Activated B cell treated with CpG ODN at 0.5 μM for 24 hours (primary cell): ENCODE results near the gene P4HB. TPM values are rescaled to one million over a fixed set of nuclear protein-coding genes. Genes with fewer than 3 reads are reported as not detected.

Experiments
- ATAC-seq: fragments of 200-7000 bp; cut with Tn5 transposase; one replicate; pipeline ENCODE4 v1.10.0; 2021; ENCODE audit warnings: low read depth, mild to moderate bottlenecking, moderate library complexity
- CTCF ChIA-PET: fragments of 350-600 bp; sonication (Branson Sonifier 250); formaldehyde crosslinking; loops from one replicate; lab custom pipeline; 2021; ENCODE audit warnings: antibody characterized with exemption; lab: Charles Lee
- POLR2A ChIA-PET: fragments of 350-600 bp; sonication (Branson Sonifier 250); formaldehyde crosslinking; loops from one replicate; lab custom pipeline; 2021; ENCODE audit warnings: antibody characterized with exemption; lab: Charles Lee
- DNase-seq: peaks from one replicate; pipeline ENCODE4 v3.0.0; 2022
- H3K27ac Mint-ChIP-seq: one replicate; pipeline ENCODE4 v1.8.0; 2020; ENCODE audit warnings: mixed read lengths
- H3K27me3 Mint-ChIP-seq: one replicate; pipeline ENCODE4 v1.8.0; 2021; ENCODE audit warnings: mixed read lengths
- H3K36me3 Mint-ChIP-seq: one replicate; pipeline ENCODE4 v1.8.0; 2021; ENCODE audit warnings: low read depth, mixed read lengths
- H3K4me1 Mint-ChIP-seq: one replicate; pipeline ENCODE4 v1.8.0; 2021; ENCODE audit warnings: mixed read lengths
- H3K4me3 Mint-ChIP-seq: one replicate; pipeline ENCODE4 v1.8.0; 2020; ENCODE audit warnings: mild to moderate bottlenecking, mixed read lengths
- H3K9me3 Mint-ChIP-seq: one replicate; pipeline ENCODE4 v1.8.0; 2020; ENCODE audit warnings: mixed read lengths
- intact Hi-C: fragments of 100-400 bp; cut with micrococcal nuclease; formaldehyde crosslinking; loops from one replicate; pipeline ENCODE4 v1.15.1; 2024
- total RNA-seq: library from RNA; stranded (reverse); gene quantifications from 2 replicates; pipeline ENCODE4 v1.2.3, GENCODE V29; 2022
- TF ChIP-seq, protein P1 (sequence below): fragments of 200-600 bp; IDR thresholded peaks from one replicate; pipeline ENCODE4 v1.8.0; 2022; ENCODE audit warnings: antibody characterized with exemption, mild to moderate bottlenecking

P4HB gene
- total RNA-seq, 1 donor from 2014 or later, result 225 TPM

DNA sequence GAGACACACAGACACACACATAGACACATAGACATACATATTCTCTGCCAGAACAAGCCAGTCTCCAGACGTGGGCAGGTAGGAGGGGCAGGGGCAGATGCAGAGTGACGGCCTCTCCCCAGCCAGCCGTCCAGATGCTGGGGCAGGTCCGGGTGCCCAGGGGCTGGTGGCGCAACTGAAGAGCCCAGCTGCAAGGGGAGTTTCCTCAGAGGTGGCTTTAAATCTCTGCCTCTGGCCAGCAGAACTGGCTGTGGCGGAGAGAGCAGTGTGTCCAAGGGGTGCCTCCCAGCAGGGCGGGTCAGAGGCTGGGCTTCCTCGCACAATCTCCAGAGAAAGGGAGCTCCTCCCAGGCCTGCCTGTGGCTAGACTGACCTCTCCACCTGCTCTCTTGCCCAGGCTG lies 65.8 kb downstream of the P4HB start:
- H3K9me3 Mint-ChIP-seq, result no peaks in the 10 kb centered on the region
- ATAC-seq, result no peak
- no peak overlapping the region for H3K4me3 Mint-ChIP-seq
- H3K27ac Mint-ChIP-seq, result no peak overlapping the region
- DNase-seq, result no peak
- TF ChIP-seq, protein P1, sequence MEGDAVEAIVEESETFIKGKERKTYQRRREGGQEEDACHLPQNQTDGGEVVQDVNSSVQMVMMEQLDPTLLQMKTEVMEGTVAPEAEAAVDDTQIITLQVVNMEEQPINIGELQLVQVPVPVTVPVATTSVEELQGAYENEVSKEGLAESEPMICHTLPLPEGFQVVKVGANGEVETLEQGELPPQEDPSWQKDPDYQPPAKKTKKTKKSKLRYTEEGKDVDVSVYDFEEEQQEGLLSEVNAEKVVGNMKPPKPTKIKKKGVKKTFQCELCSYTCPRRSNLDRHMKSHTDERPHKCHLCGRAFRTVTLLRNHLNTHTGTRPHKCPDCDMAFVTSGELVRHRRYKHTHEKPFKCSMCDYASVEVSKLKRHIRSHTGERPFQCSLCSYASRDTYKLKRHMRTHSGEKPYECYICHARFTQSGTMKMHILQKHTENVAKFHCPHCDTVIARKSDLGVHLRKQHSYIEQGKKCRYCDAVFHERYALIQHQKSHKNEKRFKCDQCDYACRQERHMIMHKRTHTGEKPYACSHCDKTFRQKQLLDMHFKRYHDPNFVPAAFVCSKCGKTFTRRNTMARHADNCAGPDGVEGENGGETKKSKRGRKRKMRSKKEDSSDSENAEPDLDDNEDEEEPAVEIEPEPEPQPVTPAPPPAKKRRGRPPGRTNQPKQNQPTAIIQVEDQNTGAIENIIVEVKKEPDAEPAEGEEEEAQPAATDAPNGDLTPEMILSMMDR, result no peak
- no peaks in the 10 kb centered on the region for H3K36me3 Mint-ChIP-seq
- intact Hi-C loops, result no loop called here
- H3K27me3 Mint-ChIP-seq, result no peaks in the 10 kb centered on the region
- no peaks in the 10 kb centered on the region for H3K4me1 Mint-ChIP-seq
- ChIA-PET CTCF (no interaction called here), POLR2A (no interaction called here)

DNA sequence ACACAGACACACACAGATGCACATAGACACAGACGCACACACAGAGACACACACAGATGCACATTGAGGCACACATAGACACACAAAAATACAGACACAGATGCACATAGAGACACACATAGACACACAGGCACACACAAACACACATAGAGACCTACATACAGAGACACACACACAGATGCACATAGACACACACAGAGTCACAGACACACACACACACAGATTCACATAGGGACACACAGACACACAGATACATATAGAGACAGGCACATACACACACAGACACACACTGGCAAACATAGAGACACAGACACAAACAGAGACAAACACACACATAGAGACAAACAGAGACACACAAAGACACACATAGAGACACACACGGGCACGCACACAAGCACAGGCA lies 66.3 kb downstream of the P4HB start:
- Mint-ChIP-seq H3K27me3 (no peaks in the 10 kb centered on the region), H3K27ac (no peak overlapping the region), H3K9me3 (no peaks in the 10 kb centered on the region), H3K4me1 (no peaks in the 10 kb centered on the region), H3K4me3 (no peak overlapping the region), H3K36me3 (no peaks in the 10 kb centered on the region)
- ATAC-seq, result no peak
- ChIA-PET CTCF (no interaction called here), POLR2A (no interaction called here)
- no peak for DNase-seq
- TF ChIP-seq, protein P1, result no peak
- intact Hi-C loops, result no loop called here

Other genes starting within 250 kb of the P4HB start
- gene NPLOC4, start 223.4 kb downstream of the P4HB start, total RNA-seq, result 96.8 and 132 TPM in 2 replicates
- 0.34 and 0.95 TPM in 2 replicates for gene TSPAN10, start 223.3 kb downstream of the P4HB start, total RNA-seq
- gene PDE6G, start 204.0 kb downstream of the P4HB start, total RNA-seq, result 0.42 and 1.2 TPM in 2 replicates
- gene OXLD1, start 193.9 kb downstream of the P4HB start, total RNA-seq, result 36.7 and 37.3 TPM in 2 replicates
- gene CCDC137, start 193.8 kb downstream of the P4HB start, total RNA-seq, result 34.7 and 41.3 TPM in 2 replicates
- gene ARL16, start 176.7 kb downstream of the P4HB start, total RNA-seq, result 30.7 and 33.3 TPM in 2 replicates
- 132 and 151 TPM in 2 replicates for gene HGS, start 176.5 kb downstream of the P4HB start, total RNA-seq
- 68.8 and 69.8 TPM in 2 replicates for gene MRPL12, start 157.2 kb downstream of the P4HB start, total RNA-seq
- 6.1 and 6.4 TPM in 2 replicates for gene SLC25A10, start 148.3 kb downstream of the P4HB start, total RNA-seq
- 0.20 TPM in 1 of 2 replicates, not detected in the other for gene GCGR, start 56.4 kb downstream of the P4HB start, total RNA-seq
- gene MCRIP1, start 27.2 kb downstream of the P4HB start, total RNA-seq, result 75.0 and 90.4 TPM in 2 replicates
- not detected in 2 replicates for gene PPP1R27, start 25.5 kb downstream of the P4HB start, total RNA-seq
- 396 and 464 TPM in 2 replicates for gene ARHGDIA, start 10.8 kb upstream of the P4HB start, total RNA-seq
- 85.3 and 99.3 TPM in 2 replicates for gene ALYREF, start 31.1 kb upstream of the P4HB start, total RNA-seq
- gene ANAPC11, start 31.2 kb upstream of the P4HB start, total RNA-seq, result 64.2 and 83.8 TPM in 2 replicates
- 0.24 and 0.27 TPM in 2 replicates for gene NPB, start 41.7 kb upstream of the P4HB start, total RNA-seq
- gene PCYT2, start 50.9 kb upstream of the P4HB start, total RNA-seq, result 40.3 and 44.1 TPM in 2 replicates
- 57.6 and 66.4 TPM in 2 replicates for gene SIRT7, start 57.6 kb upstream of the P4HB start, total RNA-seq
- gene MAFG, start 67.2 kb upstream of the P4HB start, total RNA-seq, result 27.9 and 30.7 TPM in 2 replicates
- 28.5 and 37.2 TPM in 2 replicates for gene PYCR1, start 76.8 kb upstream of the P4HB start, total RNA-seq
- not detected in 2 replicates for gene MYADML2, start 86.7 kb upstream of the P4HB start, total RNA-seq
- gene NOTUM, start 100.7 kb upstream of the P4HB start, total RNA-seq, result 0.22 TPM in 1 of 2 replicates, not detected in the other
- gene ASPSCR1, start 117.1 kb upstream of the P4HB start, total RNA-seq, result 40.0 and 50.0 TPM in 2 replicates
- gene CENPX, start 162.3 kb upstream of the P4HB start, total RNA-seq, result 37.4 and 41.7 TPM in 2 replicates
- gene LRRC45, start 162.8 kb upstream of the P4HB start, total RNA-seq, result 10.6 and 10.8 TPM in 2 replicates
- 0.49 TPM in 1 of 2 replicates, not detected in the other for gene RAC3, start 171.1 kb upstream of the P4HB start, total RNA-seq
- gene DCXR, start 177.2 kb upstream of the P4HB start, total RNA-seq, result 84.3 and 85.2 TPM in 2 replicates
- gene RFNG, start 191.3 kb upstream of the P4HB start, total RNA-seq, result 17.7 and 18.7 TPM in 2 replicates
- 88.7 and 94.7 TPM in 2 replicates for gene GPS1, start 191.4 kb upstream of the P4HB start, total RNA-seq
- gene DUS1L, start 205.3 kb upstream of the P4HB start, total RNA-seq, result 127 and 134 TPM in 2 replicates
- 104 and 121 TPM in 2 replicates for gene FASN, start 237.7 kb upstream of the P4HB start, total RNA-seq